Testis (tissue), 2 donors: ENCODE measurements around the gene CHCHD6.

Experiments used
- CTCF ChIP-seq, 3 experiments: fragments of 450-650 bp in 2 of 3; fragments of 200-600 bp in 1 of 3; sonication (generic) in 1 of 3; IDR thresholded peaks; one replicate each; pipeline ENCODE4 v1.5.1; 2016 to 2019; ENCODE audit warnings: antibody characterized with exemption in 3 of 3, mild to moderate bottlenecking in 2 of 3, moderate library complexity in 1 of 3
- POLR2A ChIP-seq: fragments of 450-650 bp; IDR thresholded peaks from one replicate; pipeline ENCODE4 v1.6.1; 2017; ENCODE audit warnings: antibody characterized with exemption, mild to moderate bottlenecking, moderate library complexity

GRCh38 chr3:126970101-126970500, 266.1 kb downstream of the CHCHD6 start:
- TF ChIP-seq CTCF (IDR thresholded peaks at IDR 0.05) (no peak), POLR2A (no peak)
